ENCODE data around the gene TMEM123.

TMEM123 gene

DNA sequence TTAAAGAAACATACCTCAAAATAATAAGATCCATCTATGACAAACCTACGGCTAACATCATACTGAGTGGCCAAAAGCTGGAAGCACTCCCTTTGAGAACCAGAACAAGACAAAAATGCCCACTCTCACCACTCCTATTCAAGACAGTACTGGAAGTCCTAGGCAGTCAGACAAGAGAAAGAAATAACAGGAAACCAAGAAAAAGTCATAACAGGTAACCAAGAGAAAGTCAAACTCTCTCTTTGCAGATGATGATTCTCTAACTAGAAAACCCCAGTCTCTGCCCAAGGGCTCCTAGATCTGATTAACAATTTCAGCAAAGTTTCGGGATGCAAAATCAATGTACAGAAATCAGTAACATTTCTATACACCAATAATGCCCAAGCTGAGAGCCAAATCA, 35.6 kb downstream of the TMEM123 start:
- no peak overlapping the region for H3K9ac ChIP-seq (ENCODE audit: low read depth in 1 of 2, low read length in 2 of 2)
- no peak overlapping the region for H3K4me3 ChIP-seq (ENCODE audit: low read depth in 1 of 2, low read length in 2 of 2)

DNA sequence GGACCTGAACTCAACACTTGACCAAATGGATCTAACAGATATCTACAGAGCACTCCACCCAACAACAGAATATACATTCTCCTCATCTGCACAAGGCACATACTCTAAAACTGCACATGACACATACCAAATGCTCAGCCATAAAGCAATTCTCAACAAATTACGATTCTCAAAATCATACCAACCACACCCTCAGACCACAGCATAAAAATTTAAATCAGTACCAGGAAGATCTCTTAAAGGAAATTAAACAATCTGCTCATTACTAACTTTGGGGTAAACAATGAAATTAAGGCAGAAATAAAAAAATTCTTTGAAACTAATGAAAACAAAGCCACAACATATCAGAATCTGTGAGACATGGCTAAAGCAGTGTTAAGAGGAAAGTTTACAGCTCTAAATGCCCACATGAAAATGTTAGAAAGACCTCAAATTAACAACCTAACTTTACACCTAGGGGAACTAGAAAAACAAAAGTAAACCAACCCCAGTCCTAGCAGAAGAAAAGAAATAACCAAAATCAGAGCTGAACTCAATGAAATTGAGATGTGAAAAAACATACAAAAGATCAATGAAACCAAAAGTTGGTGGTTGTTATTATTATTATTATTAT, 37.2 kb downstream of the TMEM123 start:
- no peaks in the 10 kb centered on the region for H3K36me3 ChIP-seq (ENCODE audit: control insufficient read depth in 1 of 2, insufficient read depth in 2 of 2, low read length in 2 of 2)
- no peaks in the 10 kb centered on the region for H3K4me1 ChIP-seq (ENCODE audit: control insufficient read depth in 1 of 2, insufficient read depth in 2 of 2, low read length in 2 of 2)
- no peaks in the 10 kb centered on the region for H3K9me3 ChIP-seq (ENCODE audit: control insufficient read depth in 1 of 2, low read length in 2 of 2)

More for the DNA sequence above, 35.6 kb downstream of the TMEM123 start:
- no peaks in the 10 kb centered on the region for H3K9me3 ChIP-seq (ENCODE audit: control insufficient read depth in 1 of 2, low read length in 2 of 2)
- no peaks in the 10 kb centered on the region for H3K4me1 ChIP-seq (ENCODE audit: control insufficient read depth in 1 of 2, insufficient read depth in 2 of 2, low read length in 2 of 2)
- no peak overlapping the region for H3K27ac ChIP-seq (ENCODE audit: low read depth, low read length)
- no peaks in the 10 kb centered on the region for H3K27me3 ChIP-seq (ENCODE audit: control insufficient read depth in 1 of 2, insufficient read depth in 2 of 2, low read length in 2 of 2)
- H3K36me3 ChIP-seq (ENCODE audit: control insufficient read depth in 1 of 2, insufficient read depth in 2 of 2, low read length in 2 of 2) = no peaks in the 10 kb centered on the region

DNA sequence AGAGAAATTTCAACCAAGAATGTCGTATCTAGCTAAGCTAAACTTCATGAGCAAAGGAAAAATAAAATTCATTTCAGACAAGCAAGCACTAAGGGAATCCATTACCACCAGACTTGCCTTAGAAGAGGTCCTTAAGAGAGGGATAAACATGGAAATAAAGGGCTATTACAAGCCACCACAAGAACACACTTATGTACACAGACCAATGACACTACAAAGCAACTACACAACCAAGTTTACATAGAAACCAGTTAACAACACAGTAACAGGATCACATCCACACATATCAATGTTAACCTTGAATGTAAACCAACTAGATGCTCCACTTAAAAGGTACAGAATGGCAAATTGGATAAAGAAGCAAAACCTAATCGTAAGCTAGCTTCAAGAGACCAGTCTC, 38.0 kb downstream of the TMEM123 start:
- Histone ChIP-seq H3K27me3 (ENCODE audit: control insufficient read depth in 1 of 2, insufficient read depth in 2 of 2, low read length in 2 of 2) (no peaks in the 10 kb centered on the region), H3K4me1 (ENCODE audit: control insufficient read depth in 1 of 2, insufficient read depth in 2 of 2, low read length in 2 of 2) (no peaks in the 10 kb centered on the region), H3K9me3 (ENCODE audit: control insufficient read depth in 1 of 2, low read length in 2 of 2) (no peaks in the 10 kb centered on the region), H3K27ac (ENCODE audit: low read depth, low read length) (no peak overlapping the region), H3K36me3 (ENCODE audit: control insufficient read depth in 1 of 2, insufficient read depth in 2 of 2, low read length in 2 of 2) (no peaks in the 10 kb centered on the region), H3K4me3 (ENCODE audit: low read depth in 1 of 2, low read length in 2 of 2) (no peak overlapping the region), H3K9ac (ENCODE audit: low read depth in 1 of 2, low read length in 2 of 2) (no peak overlapping the region)

More for the DNA sequence above, 37.2 kb downstream of the TMEM123 start:
- no peak overlapping the region for H3K27ac ChIP-seq (ENCODE audit: low read depth, low read length)
- H3K27me3 ChIP-seq (ENCODE audit: control insufficient read depth in 1 of 2, insufficient read depth in 2 of 2, low read length in 2 of 2) = no peaks in the 10 kb centered on the region
- no peak overlapping the region for H3K4me3 ChIP-seq (ENCODE audit: low read depth in 1 of 2, low read length in 2 of 2)
- H3K9ac ChIP-seq (ENCODE audit: low read depth in 1 of 2, low read length in 2 of 2) = no peak overlapping the region

DNA sequence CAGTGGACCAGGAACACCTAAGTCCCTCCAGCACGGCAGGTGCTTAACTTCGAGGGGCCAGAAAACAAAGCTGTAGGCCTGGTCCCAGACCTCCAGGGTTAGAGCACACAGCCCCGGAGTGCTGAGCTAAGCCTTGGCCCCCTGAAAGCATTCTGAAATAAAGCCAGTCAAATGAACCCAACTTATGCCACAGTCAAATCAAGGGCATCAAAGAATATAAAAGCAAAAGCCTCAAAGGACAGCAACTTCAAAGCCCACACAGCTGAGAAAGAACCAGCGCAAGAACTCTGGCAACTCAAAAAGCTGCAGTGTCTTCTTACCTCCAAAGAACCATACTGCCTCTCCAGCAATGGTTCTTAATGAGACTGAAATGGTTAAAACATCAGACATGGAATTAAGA, 39.1 kb downstream of the TMEM123 start:
- Histone ChIP-seq H3K9ac (ENCODE audit: low read depth in 1 of 2, low read length in 2 of 2) (no peak overlapping the region), H3K4me1 (ENCODE audit: control insufficient read depth in 1 of 2, insufficient read depth in 2 of 2, low read length in 2 of 2) (no peaks in the 10 kb centered on the region), H3K9me3 (ENCODE audit: control insufficient read depth in 1 of 2, low read length in 2 of 2) (no peaks in the 10 kb centered on the region), H3K4me3 (ENCODE audit: low read depth in 1 of 2, low read length in 2 of 2) (no peak overlapping the region), H3K27ac (ENCODE audit: low read depth, low read length) (no peak overlapping the region), H3K27me3 (ENCODE audit: control insufficient read depth in 1 of 2, insufficient read depth in 2 of 2, low read length in 2 of 2) (no peaks in the 10 kb centered on the region), H3K36me3 (ENCODE audit: control insufficient read depth in 1 of 2, insufficient read depth in 2 of 2, low read length in 2 of 2) (no peaks in the 10 kb centered on the region)

DNA sequence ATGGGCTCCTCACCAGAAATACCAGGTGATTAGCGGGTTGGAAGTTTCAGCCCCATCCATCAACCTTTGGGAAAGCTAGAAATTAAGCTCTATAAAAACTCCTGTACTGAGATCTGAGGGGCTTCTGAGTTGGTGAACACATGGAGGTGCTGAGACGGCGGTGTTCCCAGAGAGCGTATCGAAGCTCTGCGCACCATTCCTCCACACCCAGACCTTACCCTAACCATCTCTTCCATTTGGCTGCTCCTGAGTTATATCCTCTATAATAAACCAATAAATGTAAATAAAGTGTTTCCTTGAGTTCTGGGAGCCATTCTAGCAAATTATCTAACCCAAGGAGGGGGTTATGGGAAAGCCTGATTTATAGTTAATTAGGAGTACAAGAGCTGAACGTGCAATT, 41.4 kb downstream of the TMEM123 start:
- H3K36me3 ChIP-seq (ENCODE audit: control insufficient read depth in 1 of 2, insufficient read depth in 2 of 2, low read length in 2 of 2) = no peaks in the 10 kb centered on the region
- H3K4me1 ChIP-seq (ENCODE audit: control insufficient read depth in 1 of 2, insufficient read depth in 2 of 2, low read length in 2 of 2) = no peaks in the 10 kb centered on the region
- no peak overlapping the region for H3K9ac ChIP-seq (ENCODE audit: low read depth in 1 of 2, low read length in 2 of 2)
- no peaks in the 10 kb centered on the region for H3K27me3 ChIP-seq (ENCODE audit: control insufficient read depth in 1 of 2, insufficient read depth in 2 of 2, low read length in 2 of 2)
- H3K27ac ChIP-seq (ENCODE audit: low read depth, low read length) = no peak overlapping the region
- H3K9me3 ChIP-seq (ENCODE audit: control insufficient read depth in 1 of 2, low read length in 2 of 2) = no peaks in the 10 kb centered on the region
- no peak overlapping the region for H3K4me3 ChIP-seq (ENCODE audit: low read depth in 1 of 2, low read length in 2 of 2)

DNA sequence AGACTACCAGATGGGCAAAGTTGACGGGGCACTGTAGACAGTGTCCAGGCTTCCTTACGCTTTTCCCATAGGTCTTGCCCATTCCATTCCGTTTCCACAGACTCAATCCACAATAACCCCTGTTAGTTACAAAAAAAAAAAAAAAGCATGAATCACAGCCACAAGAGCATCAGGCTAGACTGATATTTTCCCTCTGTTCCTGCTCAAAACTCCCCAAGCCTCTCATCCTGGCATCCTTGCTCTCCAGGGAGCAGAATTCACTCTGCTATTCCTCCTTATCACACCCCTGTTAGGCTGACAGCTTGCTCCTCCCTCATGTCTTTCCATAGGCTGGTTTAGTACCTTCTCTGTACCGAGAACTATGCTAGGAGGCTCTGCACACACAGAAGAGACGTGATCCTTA, 42.2 kb downstream of the TMEM123 start:
- no peak overlapping the region for H3K27ac ChIP-seq (ENCODE audit: low read depth, low read length)
- H3K4me1 ChIP-seq (ENCODE audit: control insufficient read depth in 1 of 2, insufficient read depth in 2 of 2, low read length in 2 of 2) = no peaks in the 10 kb centered on the region
- H3K9ac ChIP-seq (ENCODE audit: low read depth in 1 of 2, low read length in 2 of 2) = no peak overlapping the region
- H3K27me3 ChIP-seq (ENCODE audit: control insufficient read depth in 1 of 2, insufficient read depth in 2 of 2, low read length in 2 of 2) = no peaks in the 10 kb centered on the region
- H3K4me3 ChIP-seq (ENCODE audit: low read depth in 1 of 2, low read length in 2 of 2) = no peak overlapping the region
- H3K36me3 ChIP-seq (ENCODE audit: control insufficient read depth in 1 of 2, insufficient read depth in 2 of 2, low read length in 2 of 2) = peaks cover 0 to 3% of the 10 kb centered on the region in 2 donors
- H3K9me3 ChIP-seq (ENCODE audit: control insufficient read depth in 1 of 2, low read length in 2 of 2) = no peaks in the 10 kb centered on the region

DNA sequence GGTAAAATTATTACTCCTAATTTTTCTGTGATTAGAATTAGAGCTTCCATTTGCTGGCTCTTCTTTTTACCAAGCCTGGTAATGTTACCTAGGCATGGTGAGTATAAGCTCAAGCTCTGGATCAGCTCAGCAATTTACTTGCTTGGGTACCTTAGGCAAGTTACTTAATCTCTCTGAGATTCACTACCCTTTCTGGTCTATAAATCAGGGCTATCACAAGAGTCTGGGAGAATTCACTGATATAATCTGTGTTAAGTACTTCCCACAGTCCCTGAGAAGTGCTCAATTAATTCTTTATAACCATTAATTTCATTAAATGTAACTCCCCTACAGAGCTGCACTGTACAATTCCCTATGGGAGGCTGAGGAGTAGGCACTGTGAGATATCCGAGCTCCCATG, 44.2 kb downstream of the TMEM123 start:
- H3K4me1 ChIP-seq (ENCODE audit: control insufficient read depth in 1 of 2, insufficient read depth in 2 of 2, low read length in 2 of 2) = no peaks in the 10 kb centered on the region
- no peak overlapping the region for H3K9ac ChIP-seq (ENCODE audit: low read depth in 1 of 2, low read length in 2 of 2)
- peaks cover 3% of the 10 kb centered on the region in 2 donors for H3K36me3 ChIP-seq (ENCODE audit: control insufficient read depth in 1 of 2, insufficient read depth in 2 of 2, low read length in 2 of 2)
- no peaks in the 10 kb centered on the region for H3K9me3 ChIP-seq (ENCODE audit: control insufficient read depth in 1 of 2, low read length in 2 of 2)
- H3K27me3 ChIP-seq (ENCODE audit: control insufficient read depth in 1 of 2, insufficient read depth in 2 of 2, low read length in 2 of 2) = no peaks in the 10 kb centered on the region
- H3K27ac ChIP-seq (ENCODE audit: low read depth, low read length) = no peak overlapping the region
- no peak overlapping the region for H3K4me3 ChIP-seq (ENCODE audit: low read depth in 1 of 2, low read length in 2 of 2)

DNA sequence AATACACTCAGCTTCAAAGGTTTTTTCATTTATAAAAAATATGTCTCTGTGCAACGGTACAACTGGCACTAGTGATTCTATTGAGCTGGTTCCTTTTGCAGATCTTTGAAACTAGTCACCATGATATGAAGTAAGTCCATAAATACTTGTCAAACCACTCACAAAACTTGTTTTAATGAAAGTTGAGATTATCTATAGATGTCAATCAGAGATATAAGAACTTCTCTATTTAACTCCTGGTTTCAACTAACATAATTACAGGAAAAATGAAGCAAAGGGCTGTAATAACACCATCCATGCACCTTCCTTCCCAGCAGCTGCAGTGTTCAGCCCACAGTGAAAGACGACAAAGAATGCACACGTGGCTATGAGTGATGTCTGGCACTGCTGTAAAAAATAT, 44.7 kb downstream of the TMEM123 start:
- H3K27me3 ChIP-seq (ENCODE audit: control insufficient read depth in 1 of 2, insufficient read depth in 2 of 2, low read length in 2 of 2) = no peaks in the 10 kb centered on the region
- no peak overlapping the region for H3K4me3 ChIP-seq (ENCODE audit: low read depth in 1 of 2, low read length in 2 of 2)
- no peaks in the 10 kb centered on the region for H3K4me1 ChIP-seq (ENCODE audit: control insufficient read depth in 1 of 2, insufficient read depth in 2 of 2, low read length in 2 of 2)
- H3K9me3 ChIP-seq (ENCODE audit: control insufficient read depth in 1 of 2, low read length in 2 of 2) = no peaks in the 10 kb centered on the region
- no peak overlapping the region for H3K27ac ChIP-seq (ENCODE audit: low read depth, low read length)
- peaks cover 3 to 5% of the 10 kb centered on the region in 2 donors for H3K36me3 ChIP-seq (ENCODE audit: control insufficient read depth in 1 of 2, insufficient read depth in 2 of 2, low read length in 2 of 2)
- no peak overlapping the region for H3K9ac ChIP-seq (ENCODE audit: low read depth in 1 of 2, low read length in 2 of 2)

DNA sequence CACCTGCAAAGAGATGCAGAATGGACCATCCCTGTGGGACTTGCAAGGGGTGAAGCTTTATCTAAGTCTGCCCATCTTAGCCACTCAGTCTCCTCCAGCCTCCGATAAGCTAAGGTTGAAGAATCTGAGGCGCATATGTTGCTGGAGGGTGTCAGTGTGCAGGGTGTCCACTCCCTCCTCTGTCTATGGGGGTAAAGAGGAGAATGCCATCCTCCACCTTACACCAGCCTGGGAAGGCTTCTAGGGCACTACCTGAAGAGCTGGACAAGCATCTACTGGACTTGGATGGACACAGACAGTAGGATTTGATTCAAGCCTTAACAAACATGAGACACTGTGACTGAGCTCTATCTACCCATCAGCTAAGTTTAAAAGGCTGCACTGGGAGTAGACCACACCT, 46.5 kb downstream of the TMEM123 start:
- Histone ChIP-seq H3K4me1 (ENCODE audit: control insufficient read depth in 1 of 2, insufficient read depth in 2 of 2, low read length in 2 of 2) (no peaks in the 10 kb centered on the region), H3K9ac (ENCODE audit: low read depth in 1 of 2, low read length in 2 of 2) (no peak overlapping the region), H3K27me3 (ENCODE audit: control insufficient read depth in 1 of 2, insufficient read depth in 2 of 2, low read length in 2 of 2) (no peaks in the 10 kb centered on the region), H3K9me3 (ENCODE audit: control insufficient read depth in 1 of 2, low read length in 2 of 2) (no peaks in the 10 kb centered on the region), H3K27ac (ENCODE audit: low read depth, low read length) (no peak overlapping the region), H3K36me3 (ENCODE audit: control insufficient read depth in 1 of 2, insufficient read depth in 2 of 2, low read length in 2 of 2) (peaks cover 8 to 16% of the 10 kb centered on the region in 2 donors), H3K4me3 (ENCODE audit: low read depth in 1 of 2, low read length in 2 of 2) (no peak overlapping the region)

DNA sequence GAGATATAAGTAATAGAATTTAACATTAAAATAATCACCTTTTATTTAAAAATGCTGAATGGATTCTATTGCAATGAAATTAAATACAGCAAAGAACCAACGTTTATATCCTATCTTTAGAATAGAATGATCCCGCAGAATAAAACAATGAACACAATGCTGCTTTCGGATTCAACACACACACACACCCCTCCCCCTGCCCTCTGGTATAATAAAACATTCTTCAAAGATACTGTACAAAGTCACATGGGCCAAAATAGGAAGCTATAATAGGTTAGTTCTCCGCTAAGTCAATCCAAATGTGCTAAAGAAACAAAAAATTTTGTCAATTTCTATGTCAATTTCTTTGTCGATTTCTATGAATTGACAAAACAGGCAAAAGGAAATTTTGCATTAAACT, 47.1 kb downstream of the TMEM123 start:
- Histone ChIP-seq H3K9me3 (ENCODE audit: control insufficient read depth in 1 of 2, low read length in 2 of 2) (no peaks in the 10 kb centered on the region), H3K9ac (ENCODE audit: low read depth in 1 of 2, low read length in 2 of 2) (no peak overlapping the region), H3K4me3 (ENCODE audit: low read depth in 1 of 2, low read length in 2 of 2) (no peak overlapping the region), H3K36me3 (ENCODE audit: control insufficient read depth in 1 of 2, insufficient read depth in 2 of 2, low read length in 2 of 2) (peaks cover 8 to 21% of the 10 kb centered on the region in 2 donors), H3K27ac (ENCODE audit: low read depth, low read length) (no peak overlapping the region), H3K4me1 (ENCODE audit: control insufficient read depth in 1 of 2, insufficient read depth in 2 of 2, low read length in 2 of 2) (no peaks in the 10 kb centered on the region), H3K27me3 (ENCODE audit: control insufficient read depth in 1 of 2, insufficient read depth in 2 of 2, low read length in 2 of 2) (no peaks in the 10 kb centered on the region)

DNA sequence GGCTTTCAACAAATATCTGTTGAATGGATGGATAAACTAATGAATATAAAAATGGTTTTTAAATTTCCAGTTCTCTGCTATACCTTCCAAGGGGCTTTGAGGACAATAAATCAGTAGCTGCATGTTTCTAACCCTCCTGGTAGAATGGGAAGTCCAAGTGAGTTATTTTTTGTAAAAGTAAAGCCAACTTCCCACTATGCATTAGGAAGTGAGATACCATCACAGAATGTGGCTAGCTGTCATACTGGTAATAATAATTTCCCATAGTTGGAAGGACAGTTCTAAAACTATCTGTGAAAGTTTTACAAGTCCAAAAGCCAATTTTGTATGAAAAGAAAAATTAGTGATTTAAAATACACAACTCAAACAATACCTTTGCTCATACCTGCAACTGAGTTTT, 50.0 kb downstream of the TMEM123 start:
- no peaks in the 10 kb centered on the region for H3K4me1 ChIP-seq (ENCODE audit: control insufficient read depth in 1 of 2, insufficient read depth in 2 of 2, low read length in 2 of 2)
- H3K4me3 ChIP-seq (ENCODE audit: low read depth in 1 of 2, low read length in 2 of 2) = no peak overlapping the region
- no peaks in the 10 kb centered on the region for H3K27me3 ChIP-seq (ENCODE audit: control insufficient read depth in 1 of 2, insufficient read depth in 2 of 2, low read length in 2 of 2)
- H3K9ac ChIP-seq (ENCODE audit: low read depth in 1 of 2, low read length in 2 of 2) = no peak overlapping the region
- H3K9me3 ChIP-seq (ENCODE audit: control insufficient read depth in 1 of 2, low read length in 2 of 2) = no peaks in the 10 kb centered on the region
- no peak overlapping the region for H3K27ac ChIP-seq (ENCODE audit: low read depth, low read length)
- peaks cover 8 to 32% of the 10 kb centered on the region in 2 donors for H3K36me3 ChIP-seq (ENCODE audit: control insufficient read depth in 1 of 2, insufficient read depth in 2 of 2, low read length in 2 of 2)
